Daoy (cell line): ENCODE data around the gene HNRNPH1. TPM values are rescaled to one million over a fixed set of nuclear protein-coding genes. Genes with fewer than 3 reads are reported as not detected.
A peak's percentile ranks its signal among the peaks of the same experiment; 100 is the strongest.

Source experiments
- DNase-seq: peaks from one replicate; pipeline ENCODE4 v3.0.0-alpha.2; 2015; ENCODE audit warnings: low read depth
- total RNA-seq: library from RNA; depleted of rRNA; stranded (reverse); fragments of >200 nt; shearing (Covaris generic); gene quantifications from 2 replicates; pipeline ENCODE4 v1.2.3, GENCODE V29; 2014

The HNRNPH1 gene
- total RNA-seq, 1 experiment from 2014 or later, result 874 TPM

DNA sequence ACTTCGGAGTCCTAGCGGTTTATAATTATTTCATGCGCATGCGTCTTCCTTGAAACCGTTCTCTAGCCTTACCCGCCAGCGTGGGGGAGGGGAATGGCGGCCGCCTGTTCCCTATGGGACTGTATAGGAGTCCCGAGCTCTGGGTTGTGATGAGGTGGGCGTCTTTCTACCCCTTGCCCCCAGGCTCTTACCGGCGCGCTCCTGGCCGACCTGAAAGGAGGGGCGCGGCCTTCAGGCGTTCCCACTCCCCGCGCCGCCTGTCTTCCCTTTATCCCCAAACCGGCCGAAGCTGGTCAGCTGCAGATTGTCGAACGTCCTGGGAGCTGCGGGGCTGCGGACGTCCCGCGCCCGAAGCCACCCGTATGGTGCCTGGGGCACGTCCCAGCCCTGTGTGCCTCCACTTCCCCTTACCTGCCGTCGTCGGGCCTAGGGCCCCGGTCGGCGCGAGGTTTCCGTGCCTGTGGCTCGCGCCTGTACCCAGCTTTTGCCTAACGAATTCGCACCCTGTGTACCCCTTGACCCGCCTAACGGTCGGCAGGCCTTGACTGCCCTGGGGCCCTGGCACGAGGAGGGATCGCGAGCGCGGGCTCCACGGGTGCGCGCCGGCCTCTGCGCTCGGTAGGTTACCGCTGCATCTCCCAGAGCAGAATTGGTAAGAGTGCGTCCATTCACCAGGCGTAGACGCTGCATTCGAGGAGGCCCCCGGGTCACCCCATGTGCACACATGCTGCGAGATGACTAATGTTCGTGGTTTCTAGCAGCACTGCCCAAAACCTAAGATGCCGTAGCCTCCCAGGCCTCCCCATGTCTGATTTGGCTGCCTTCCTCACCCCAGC, 653 bp upstream of the HNRNPH1 start:
- DNase-seq, result peak; percentile 89

GRCh38 chr5:179621551-179622214, 1.8 kb downstream of the HNRNPH1 start:
- no peak for DNase-seq

DNA sequence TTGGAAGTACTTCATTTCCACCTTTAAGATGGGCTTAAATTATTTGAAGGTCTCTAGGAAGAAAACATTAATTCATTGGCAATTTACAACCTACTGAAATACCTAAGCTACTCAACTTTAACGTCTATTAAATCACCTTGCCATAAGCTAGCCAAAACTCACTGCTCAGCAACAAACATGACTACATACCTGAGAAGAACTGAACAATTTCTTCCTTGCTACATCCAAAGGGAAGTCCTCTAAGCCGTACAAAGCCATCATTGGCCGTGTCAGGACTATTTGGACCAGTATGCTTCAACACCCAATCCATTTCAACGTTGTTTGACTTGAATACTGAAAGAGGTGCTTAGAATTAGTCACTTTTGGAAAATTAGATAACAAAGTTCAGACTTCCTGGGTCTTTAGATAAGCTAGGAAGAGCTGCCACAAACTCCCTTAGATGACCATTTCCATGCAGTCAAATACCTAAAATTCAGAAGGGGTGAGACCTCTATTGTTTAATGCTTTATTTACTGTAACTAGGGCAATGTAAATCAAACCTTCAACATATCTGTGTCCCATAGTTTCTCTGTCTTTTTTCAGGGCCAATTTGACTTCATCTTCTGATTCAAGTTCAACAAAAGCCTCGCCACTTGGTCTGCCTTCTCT, 2.6 kb downstream of the HNRNPH1 start:
- DNase-seq, result no peak

GRCh38 chr5:179620293-179620692, 3.2 kb downstream of the HNRNPH1 start:
- DNase-seq, result no peak

- DNase-seq, result no peak
Observed at GRCh38 chr5:179619776-179620175, 3.7 kb downstream of the HNRNPH1 start.

DNA sequence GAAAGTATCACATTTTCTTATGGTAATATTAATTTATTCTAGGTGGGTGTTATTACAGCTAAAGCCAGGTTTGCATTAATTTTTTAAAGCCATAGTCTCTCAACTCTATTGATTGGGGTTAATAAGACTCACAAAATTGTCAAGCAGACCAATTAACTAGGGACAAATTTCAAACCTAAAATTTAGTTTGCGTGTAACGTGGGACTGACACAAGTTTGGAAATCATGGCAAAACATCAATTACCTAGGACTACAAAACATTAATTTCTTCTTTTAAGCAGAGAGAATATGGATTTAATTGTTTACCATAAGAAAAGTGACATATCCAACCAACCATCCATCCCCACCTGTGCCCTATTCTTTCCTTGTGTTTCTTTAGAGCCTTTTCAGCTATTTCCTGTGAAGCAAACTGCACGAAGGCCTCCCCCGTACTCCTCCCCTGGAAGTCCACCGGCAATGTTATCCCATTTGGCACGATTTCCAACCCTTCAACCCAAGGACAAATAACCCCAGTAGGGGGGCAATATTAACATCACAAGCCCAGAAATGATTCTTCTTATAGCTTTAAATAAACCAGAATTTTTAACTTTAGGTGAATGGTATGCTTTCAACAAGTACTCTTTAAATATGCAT, 4.4 kb downstream of the HNRNPH1 start:
- no peak for DNase-seq

DNA sequence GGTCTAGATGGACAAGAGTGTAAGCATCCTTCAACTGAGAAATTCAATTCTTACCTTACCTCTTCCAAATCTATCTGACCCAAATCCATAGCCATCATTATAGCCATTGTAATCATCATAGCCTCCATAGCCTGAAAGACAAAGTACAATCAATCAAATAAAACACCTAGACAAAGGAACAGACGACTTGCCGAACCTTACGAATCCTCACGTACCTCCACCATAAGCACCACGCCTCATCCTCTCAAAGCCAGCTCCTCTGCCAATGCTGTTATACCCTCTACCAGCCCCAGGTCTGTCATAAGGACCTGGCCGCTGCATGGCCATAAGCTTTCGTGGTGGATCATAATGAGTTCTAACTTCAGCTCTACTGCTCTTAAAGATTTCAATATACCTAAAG, 5.5 kb downstream of the HNRNPH1 start:
- DNase-seq, result no peak

DNA sequence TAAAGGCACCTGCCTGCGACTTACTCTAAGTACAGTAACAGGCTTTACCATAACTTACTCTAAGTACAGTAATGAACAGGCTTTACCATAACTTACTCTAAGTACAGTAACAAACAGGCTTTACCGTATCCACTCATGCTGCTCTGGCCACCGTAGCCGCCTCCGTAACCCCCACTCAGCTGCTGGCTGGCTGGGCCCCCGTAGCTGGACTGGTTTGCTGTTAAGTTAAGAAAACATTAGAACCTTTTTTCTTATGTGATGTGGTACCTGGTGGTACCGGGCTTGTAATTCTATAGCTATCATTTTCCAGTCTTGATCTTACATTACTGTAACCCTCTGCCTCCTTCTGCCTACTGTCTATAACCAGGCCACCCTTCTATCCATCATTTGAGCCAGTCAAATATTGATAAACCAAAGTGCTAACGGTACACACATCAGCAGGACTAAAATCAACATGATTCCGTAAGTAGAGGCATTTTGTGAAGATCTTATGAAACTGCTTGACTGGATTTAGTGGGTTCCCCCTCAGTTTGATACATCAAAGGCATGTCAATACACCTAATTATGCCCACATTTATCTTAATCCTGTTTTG, 7.4 kb downstream of the HNRNPH1 start:
- DNase-seq, result no peak

DNA sequence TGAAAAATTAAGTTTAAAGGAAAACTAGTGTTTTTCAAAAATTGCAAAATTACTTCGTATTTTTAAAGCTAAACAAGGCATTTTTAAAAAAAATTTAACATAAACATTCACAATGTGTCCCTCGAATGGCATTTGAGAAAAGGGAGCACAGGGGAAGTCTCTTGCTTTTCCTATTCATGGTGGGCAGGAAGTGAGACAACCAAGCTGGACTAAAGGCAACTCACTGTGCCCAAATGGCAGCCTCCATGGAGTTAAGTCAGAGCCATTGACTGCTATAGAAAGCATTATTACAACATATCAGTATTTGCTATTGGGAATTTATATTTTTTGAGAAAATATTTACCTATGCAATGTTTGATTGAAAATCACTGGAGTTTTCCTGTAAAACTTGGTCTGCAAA, 8.3 kb downstream of the HNRNPH1 start:
- DNase-seq, result no peak

DNA sequence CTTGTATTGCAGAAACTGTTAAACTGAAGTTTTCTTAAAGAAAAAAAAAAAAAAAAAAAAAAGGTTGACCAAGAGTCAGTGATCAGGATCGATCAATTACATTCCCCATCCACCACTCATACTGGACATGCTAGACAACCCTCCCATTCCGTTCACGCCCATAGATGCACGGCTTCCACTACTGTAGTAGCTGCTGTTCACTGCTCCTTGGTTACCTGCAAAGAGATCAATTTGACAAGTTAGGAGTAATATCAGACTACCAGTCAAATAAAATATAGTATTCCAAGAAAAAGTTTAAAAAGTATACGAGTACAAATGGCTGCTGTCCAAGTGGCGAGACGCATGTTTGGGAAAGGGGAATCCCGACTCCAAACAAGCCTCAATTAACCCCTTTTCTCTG, 8.7 kb downstream of the HNRNPH1 start:
- no peak for DNase-seq

DNA sequence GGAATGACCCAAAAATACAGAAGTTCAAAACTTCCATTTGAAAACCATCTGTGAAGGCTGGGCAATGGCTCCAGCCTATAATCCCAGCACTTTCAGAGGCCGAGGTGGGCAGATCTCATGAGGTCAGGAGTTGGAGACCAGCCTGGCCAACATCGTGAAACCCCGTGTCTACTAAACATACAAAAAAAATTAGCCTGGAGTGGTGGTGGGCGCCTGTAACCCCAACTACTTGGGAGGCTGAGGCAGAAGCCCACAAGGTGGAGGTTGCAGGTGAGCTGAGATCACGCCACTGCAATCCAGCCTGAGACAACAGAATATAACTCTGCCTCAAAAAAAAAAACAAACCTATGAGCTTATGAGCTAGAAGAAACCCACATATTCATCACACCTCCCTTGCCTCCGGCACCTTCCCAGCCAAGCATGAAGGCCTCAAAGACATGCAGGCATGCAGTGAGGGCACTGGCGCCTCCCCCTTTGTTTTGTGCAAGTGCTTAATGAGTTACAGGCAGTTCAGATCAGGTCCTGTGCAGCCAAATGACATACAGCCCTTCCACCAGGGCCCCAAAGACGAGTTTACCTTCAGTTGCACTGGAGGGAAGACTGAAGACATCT, 9.9 kb downstream of the HNRNPH1 start:
- DNase-seq, result no peak

GRCh38 chr5:179612577-179613459, 10.7 kb downstream of the HNRNPH1 start:
- no peak for DNase-seq

GRCh38 chr5:179610903-179611265, 12.6 kb downstream of the HNRNPH1 start:
- DNase-seq, result no peak

DNA sequence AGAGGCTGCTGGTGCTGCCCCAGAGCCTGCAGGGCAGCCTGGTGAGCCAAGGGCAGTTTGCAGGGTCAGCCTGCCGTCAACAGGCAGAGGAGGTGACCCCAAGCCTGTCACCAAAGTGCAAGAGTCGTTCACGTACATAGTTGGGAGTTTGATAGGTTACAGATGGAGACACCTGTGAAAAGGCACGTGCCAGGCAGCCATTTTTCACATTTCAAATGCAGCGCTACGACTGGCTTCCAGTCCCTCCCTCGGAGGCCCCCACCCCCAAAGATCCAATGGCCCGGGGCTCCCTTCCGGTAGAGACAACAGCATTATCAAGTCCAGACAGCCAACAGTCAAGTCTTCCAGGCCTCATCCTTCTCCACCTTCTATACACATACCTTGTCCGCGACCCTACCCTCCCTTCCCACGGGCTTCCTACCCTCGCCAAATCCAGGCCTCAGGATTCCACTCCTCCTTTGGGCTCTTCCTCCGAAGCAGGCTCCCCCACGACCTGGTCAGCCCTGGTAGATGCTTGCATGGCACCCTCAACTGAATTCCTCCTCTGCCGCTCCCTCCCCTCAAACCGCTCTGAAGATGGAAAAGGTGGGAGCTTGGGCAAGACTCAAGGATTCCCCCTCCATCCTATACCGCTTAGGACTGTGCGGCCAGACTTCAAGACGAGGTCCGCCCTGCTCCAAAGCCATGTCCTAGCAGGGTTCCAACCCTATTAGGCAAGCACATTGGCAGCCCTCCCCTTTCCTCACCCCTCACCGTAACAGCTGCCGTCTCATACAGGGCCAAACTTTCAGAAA, 13.2 kb downstream of the HNRNPH1 start:
- no peak for DNase-seq

GRCh38 chr5:179609834-179610108, 13.7 kb downstream of the HNRNPH1 start:
- DNase-seq, result no peak

- DNase-seq, result no peak
Observed at GRCh38 chr5:179608131-179608581, 15.3 kb downstream of the HNRNPH1 start.

DNA sequence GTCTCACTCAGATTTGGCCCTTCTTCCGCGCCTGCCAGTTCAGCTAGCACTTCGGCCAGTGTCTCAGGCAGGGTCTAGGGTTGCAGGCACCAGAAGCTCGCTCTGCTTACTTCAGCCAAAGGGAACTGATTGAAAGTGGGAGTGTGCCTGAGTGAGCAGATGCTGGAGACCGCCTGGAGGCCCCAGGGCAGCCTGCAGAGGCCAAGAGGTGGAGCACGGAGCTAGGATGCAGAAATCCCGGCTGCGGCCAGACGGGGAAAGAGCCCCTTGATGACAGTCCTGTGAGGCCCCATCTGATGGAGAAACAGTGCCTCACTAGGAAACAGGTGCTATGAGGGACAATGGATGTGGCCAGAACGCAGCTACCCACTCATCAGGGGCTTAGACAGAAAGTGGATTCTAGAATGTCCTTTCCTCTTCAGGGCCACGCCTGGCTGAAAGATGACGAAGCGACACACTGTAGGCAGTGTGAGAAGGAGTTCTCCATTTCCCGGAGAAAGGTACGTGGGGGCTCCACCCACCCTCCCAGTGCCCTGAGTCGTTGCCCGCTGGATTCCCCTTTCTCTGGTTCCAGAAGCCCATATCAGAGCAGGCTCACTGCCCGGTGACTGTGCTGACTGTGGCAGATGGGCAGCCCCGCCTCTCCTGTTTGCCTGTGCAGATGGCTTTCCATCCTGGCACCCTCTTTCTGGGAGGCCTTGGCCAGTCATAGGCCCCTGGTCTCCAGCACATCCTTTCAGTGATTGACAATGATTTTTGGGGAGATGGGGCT, 16.1 kb downstream of the HNRNPH1 start:
- peak; percentile 52 for DNase-seq

DNA sequence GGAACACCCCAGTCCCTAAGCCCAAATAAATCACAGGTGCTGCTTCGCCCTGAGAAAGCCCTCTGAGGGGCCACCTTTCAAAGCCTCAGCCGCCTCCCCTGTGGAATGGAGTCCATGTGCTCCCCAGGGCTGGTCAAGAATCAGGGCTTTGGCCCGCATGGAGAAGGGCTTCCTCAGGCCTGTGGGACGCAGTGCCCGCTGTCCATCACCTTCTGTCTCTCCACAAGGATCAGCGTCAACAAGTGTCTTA, 16.6 kb downstream of the HNRNPH1 start:
- no peak for DNase-seq
